Panc1 (cell line): ENCODE measurements around the gene TM7SF3. TPM values are rescaled to one million over a fixed set of nuclear protein-coding genes. Genes with fewer than 3 reads are reported as not detected.

Source experiments
- ATAC-seq: fragments of 200-7000 bp; cut with Tn5 transposase; 2 replicates; pipeline ENCODE4 v1.9.1; 2020; ENCODE audit warnings: mild to moderate bottlenecking, moderate library complexity
- BruUV-seq: library from RNA; stranded (reverse); fragments of 400-500 nt; replicated peaks from 2 replicates; lab custom pipeline; 2021; lab: Mats Ljungman, UMichigan
- CTCF ChIA-PET: fragments of 300-600 bp; sonication (Branson Sonifier 250); formaldehyde crosslinking; loops from one replicate; lab custom pipeline; 2022; ENCODE audit warnings: antibody characterized with exemption; lab: Charles Lee
- POLR2A ChIA-PET: fragments of 300-600 bp; sonication (Branson Sonifier 250); formaldehyde crosslinking; loops from one replicate; lab custom pipeline; 2022; ENCODE audit warnings: antibody characterized with exemption; lab: Charles Lee
- DNase-seq: peaks from one replicate; pipeline ENCODE4 v3.0.0-alpha.2; 2010; ENCODE audit warnings: low read depth, low spot score
- H3K27ac ChIP-seq: 2 replicates; pipeline ENCODE4 v1.5.1; 2011; ENCODE audit warnings: mild to moderate bottlenecking, low read length, inconsistent platforms
- H3K27me3 ChIP-seq: fragments of 200-500 bp; sonication (Bioruptor generic); 2 replicates; pipeline ENCODE4 v1.6.0; 2014; ENCODE audit warnings: low read length, inconsistent platforms; ENCODE audit not compliant: control insufficient read depth, insufficient read depth
- H3K36me3 ChIP-seq: fragments of 200-500 bp; sonication (Bioruptor generic); 2 replicates; pipeline ENCODE4 v1.5.1; 2014; ENCODE audit warnings: inconsistent platforms, mild to moderate bottlenecking, low read length, moderate library complexity; ENCODE audit not compliant: control insufficient read depth, insufficient read depth
- H3K4me1 ChIP-seq: 2 replicates; pipeline ENCODE4 v1.5.1; 2011; ENCODE audit warnings: inconsistent platforms, mild to moderate bottlenecking, low read length, moderate library complexity; ENCODE audit not compliant: control insufficient read depth, insufficient read depth
- H3K4me3 ChIP-seq, 2 experiments: 2 replicates each; pipeline ENCODE4 v1.5.1; 2011 to 2012; ENCODE audit warnings: low read depth in 2 of 2, low read length in 2 of 2, mild to moderate bottlenecking in 2 of 2, inconsistent platforms in 1 of 2, moderate library complexity in 1 of 2
- H3K9me3 ChIP-seq: fragments of 200-500 bp; sonication (Bioruptor generic); 2 replicates; pipeline ENCODE4 v1.5.1; 2014; ENCODE audit warnings: low read depth, mild to moderate bottlenecking, inconsistent platforms, low read length, moderate library complexity; ENCODE audit not compliant: control insufficient read depth, insufficient read depth
- CTCF ChIP-seq: fragments of 450-650 bp; IDR thresholded peaks from 2 replicates; pipeline ENCODE4 v1.5.1; 2017; ENCODE audit warnings: mild to moderate bottlenecking
- POLR2AphosphoS5 ChIP-seq: IDR thresholded peaks from 2 replicates; pipeline ENCODE4 v1.6.1; 2012; ENCODE audit warnings: mild to moderate bottlenecking, low read depth, low read length, moderate library complexity
- REST ChIP-seq, 2 experiments: IDR thresholded peaks; 2 replicates each; pipeline ENCODE4 v1.6.1; 2011 to 2012; ENCODE audit warnings: low read depth in 2 of 2, control low read depth in 1 of 2, low read length in 1 of 2, mild to moderate bottlenecking in 1 of 2, moderate library complexity in 1 of 2; ENCODE audit not compliant: insufficient read depth in 1 of 2
- SIN3A ChIP-seq: IDR thresholded peaks from 2 replicates; pipeline ENCODE4 v1.6.1; 2012; ENCODE audit warnings: low read depth, mild to moderate bottlenecking, low read length, moderate library complexity, borderline replicate concordance; ENCODE audit not compliant: insufficient read depth
- TCF7L2 ChIP-seq: IDR thresholded peaks from 2 replicates; pipeline ENCODE4 v1.6.1; 2011; ENCODE audit warnings: mild to moderate bottlenecking, low read depth, low read length, inconsistent platforms
- in situ Hi-C: cut with HindIII; loops from 2 replicates; pipeline ENCODE4 v1.10.0; 2016; ENCODE audit warnings: low sequenced_read_pairs, low pct_unique_long_range_greater_than_20kb
- intact Hi-C: fragments of 100-400 bp; cut with micrococcal nuclease; formaldehyde crosslinking; loops from one replicate; pipeline ENCODE4 v1.10.0; 2022; ENCODE audit not compliant: unreplicated experiment
- total RNA-seq: library from RNA; stranded (reverse); gene quantifications from one replicate; pipeline ENCODE4 v1.2.1, GENCODE V29; 2021; ENCODE audit not compliant: unreplicated experiment

TM7SF3 gene
- total RNA-seq, 1 experiment from 2014 or later = 59.8 TPM

- no TSS peak for BruUV-seq
- ATAC-seq (no peak), DNase-seq (no peak)
- no peaks in the 10 kb centered on the region for H3K9me3 ChIP-seq
- H3K27me3 ChIP-seq = no peaks in the 10 kb centered on the region
- H3K4me1 ChIP-seq = no peaks in the 10 kb centered on the region
- ChIA-PET POLR2A (no interaction called here), CTCF (no interaction called here)
- intact Hi-C loops (no loop called here), in situ Hi-C loops (no loop called here)
- H3K4me3 ChIP-seq = no peak overlapping the region
- TF ChIP-seq REST (IDR thresholded peaks at IDR 0.05; ENCODE audit: insufficient read depth in 1 of 2, low read depth in 2 of 2, low read length in 1 of 2) = no peak
- TF ChIP-seq TCF7L2 = no peak
- TF ChIP-seq CTCF = no peak
- no peak for TF ChIP-seq SIN3A
- TF ChIP-seq POLR2AphosphoS5 = no peak
- H3K36me3 ChIP-seq = no peaks in the 10 kb centered on the region
- H3K27ac ChIP-seq = no peak overlapping the region
These were observed 17.2 kb downstream of the TM7SF3 start for GRCh38 chr12:26997003-26997402.

- no peak overlapping the region for H3K27ac ChIP-seq
- TF ChIP-seq SIN3A (no peak), TCF7L2 (no peak), CTCF (no peak), REST (IDR thresholded peaks at IDR 0.05; ENCODE audit: insufficient read depth in 1 of 2, low read depth in 2 of 2, low read length in 1 of 2) (no peak), POLR2AphosphoS5 (no peak)
- BruUV-seq = no TSS peak
- in situ Hi-C loops = no loop called here
- ChIA-PET CTCF (no interaction called here), POLR2A (no interaction called here)
- H3K4me3 ChIP-seq = no peak overlapping the region
- DNase-seq (no peak), ATAC-seq (no peak)
- no peaks in the 10 kb centered on the region for H3K36me3 ChIP-seq
- no peaks in the 10 kb centered on the region for H3K27me3 ChIP-seq
- H3K9me3 ChIP-seq = no peaks in the 10 kb centered on the region
- intact Hi-C loops = no loop called here
- H3K4me1 ChIP-seq = no peaks in the 10 kb centered on the region
These were observed 18.5 kb downstream of the TM7SF3 start for GRCh38 chr12:26995706-26996105.
